ENCODE data around the gene CCDC179. TPM values are rescaled to one million over a fixed set of nuclear protein-coding genes. Genes with fewer than 3 reads are reported as not detected.

The CCDC179 gene
- total RNA-seq, 4 donors from 2014 or later = not detected

DNA sequence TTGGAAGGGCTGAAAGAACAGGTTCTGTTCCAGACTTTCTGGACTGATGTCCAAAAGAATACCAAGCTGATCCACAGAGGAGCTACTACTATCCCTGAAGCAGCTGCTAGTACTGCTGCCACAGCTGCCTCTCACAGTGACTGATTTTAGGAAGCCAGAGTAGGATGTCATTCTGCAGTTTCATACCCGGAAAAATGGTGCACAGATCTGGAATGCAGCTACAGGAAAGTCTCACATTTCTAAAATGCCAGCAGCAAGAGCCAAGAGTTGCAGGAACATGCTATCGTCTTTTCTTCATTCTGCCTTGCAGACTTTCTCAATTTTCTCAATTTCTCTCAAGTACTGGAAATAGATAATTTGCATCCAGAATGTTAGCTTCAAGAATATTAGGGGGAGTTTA, 19.4 kb upstream of the CCDC179 start:
- DNase-seq (ENCODE audit: low spot score) (no peak), ATAC-seq (ENCODE audit: low FRiP score) (no peak)
- TF ChIP-seq, protein P1, sequence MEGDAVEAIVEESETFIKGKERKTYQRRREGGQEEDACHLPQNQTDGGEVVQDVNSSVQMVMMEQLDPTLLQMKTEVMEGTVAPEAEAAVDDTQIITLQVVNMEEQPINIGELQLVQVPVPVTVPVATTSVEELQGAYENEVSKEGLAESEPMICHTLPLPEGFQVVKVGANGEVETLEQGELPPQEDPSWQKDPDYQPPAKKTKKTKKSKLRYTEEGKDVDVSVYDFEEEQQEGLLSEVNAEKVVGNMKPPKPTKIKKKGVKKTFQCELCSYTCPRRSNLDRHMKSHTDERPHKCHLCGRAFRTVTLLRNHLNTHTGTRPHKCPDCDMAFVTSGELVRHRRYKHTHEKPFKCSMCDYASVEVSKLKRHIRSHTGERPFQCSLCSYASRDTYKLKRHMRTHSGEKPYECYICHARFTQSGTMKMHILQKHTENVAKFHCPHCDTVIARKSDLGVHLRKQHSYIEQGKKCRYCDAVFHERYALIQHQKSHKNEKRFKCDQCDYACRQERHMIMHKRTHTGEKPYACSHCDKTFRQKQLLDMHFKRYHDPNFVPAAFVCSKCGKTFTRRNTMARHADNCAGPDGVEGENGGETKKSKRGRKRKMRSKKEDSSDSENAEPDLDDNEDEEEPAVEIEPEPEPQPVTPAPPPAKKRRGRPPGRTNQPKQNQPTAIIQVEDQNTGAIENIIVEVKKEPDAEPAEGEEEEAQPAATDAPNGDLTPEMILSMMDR (IDR thresholded peaks at IDR 0.05) = no peak

DNA sequence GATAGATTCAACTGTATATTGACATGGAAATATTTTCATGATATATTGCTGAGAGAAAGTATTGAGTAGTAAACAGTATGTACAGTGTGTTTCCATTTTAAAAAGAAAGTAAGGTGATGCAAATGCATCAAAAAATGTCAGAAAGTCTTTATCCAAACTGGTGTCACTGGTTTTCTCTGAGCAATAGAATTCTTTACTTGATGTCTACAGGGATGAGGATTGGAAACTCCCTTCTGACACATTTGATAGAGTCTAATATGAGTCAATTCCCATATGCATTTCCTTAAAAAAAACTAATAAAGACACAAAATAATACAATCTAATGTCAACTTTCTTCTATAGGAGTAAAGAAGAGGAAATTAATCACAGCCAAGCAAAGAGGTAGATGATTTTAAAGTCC, 18.3 kb upstream of the CCDC179 start:
- TF ChIP-seq, protein P1 (IDR thresholded peaks at IDR 0.05) = no peak
- DNase-seq (ENCODE audit: low spot score) = no peak
- ATAC-seq (ENCODE audit: low FRiP score) = no peak

DNA sequence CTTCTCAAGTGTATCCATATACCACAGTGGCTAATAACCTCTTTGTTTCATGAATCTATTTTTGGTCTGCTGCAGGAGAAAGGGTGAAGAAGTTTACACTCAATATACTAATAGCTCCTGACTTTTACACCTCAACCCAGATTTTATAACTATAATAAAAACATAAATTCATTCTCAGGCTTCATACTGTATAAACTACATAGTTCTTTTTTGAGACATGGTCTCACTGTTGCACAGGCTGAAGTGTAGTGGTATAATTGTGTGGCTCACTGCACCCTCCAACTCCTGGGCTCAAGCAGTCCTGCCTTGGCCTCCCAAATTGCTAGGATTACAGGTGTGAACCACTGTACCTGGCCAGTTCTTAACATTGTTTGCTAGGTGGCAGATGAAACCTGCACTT, 17.8 kb upstream of the CCDC179 start:
- ATAC-seq (ENCODE audit: low FRiP score) = no peak

DNA sequence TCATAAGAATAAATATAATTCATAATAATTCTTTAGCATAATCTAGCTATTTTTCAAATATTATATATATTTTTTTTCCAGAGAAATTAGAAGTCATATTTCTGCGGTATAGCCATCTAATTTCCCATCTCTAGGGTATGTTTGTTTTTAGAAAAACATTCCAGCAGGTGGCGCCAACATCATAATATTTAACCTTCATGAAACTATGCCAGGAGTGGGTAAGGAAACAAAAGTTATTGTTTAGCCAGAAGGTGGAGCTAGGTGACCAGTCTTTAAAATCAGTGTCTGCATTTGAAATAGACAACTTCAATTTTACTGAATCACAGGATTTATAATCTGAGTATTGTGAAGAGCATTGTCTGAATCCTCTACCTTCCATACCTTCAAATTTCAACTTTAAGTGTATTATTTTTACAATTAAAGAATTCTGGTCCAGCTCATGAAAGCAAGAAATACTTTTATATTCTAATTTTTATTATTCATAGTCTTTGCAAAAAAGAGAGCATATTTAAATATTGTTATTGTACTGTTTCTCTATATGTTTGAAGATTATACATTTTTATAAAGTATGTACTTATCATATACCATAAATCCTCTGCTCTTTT, 15.7 kb upstream of the CCDC179 start:
- peak; percentile 62 for ATAC-seq (ENCODE audit: low FRiP score)
- DNase-seq (ENCODE audit: low spot score) = peak; percentile 60

More for the DNA sequence above, 17.8 kb upstream of the CCDC179 start:
- TF ChIP-seq, protein P1 (IDR thresholded peaks at IDR 0.05) = no peak
- DNase-seq (ENCODE audit: low spot score) = no peak

DNA sequence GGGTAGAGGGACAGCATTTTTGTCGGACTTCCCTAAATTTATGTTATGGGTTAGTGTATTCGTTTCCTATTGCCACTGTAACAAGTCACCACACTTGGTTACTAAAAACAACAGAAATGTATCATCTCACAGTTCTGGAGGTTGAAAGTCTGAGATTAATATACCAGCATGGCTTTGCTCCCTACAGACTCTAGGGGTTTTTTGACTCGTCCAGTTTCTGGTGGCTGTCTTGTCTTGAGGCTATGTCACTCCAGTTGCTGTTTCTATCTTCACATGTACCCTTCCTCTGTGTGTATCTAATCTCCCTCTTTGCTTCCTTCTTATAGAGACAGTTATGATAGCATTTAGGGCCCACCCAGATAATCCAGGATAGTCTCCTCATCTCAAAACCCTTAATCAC, 9.1 kb upstream of the CCDC179 start:
- ATAC-seq (ENCODE audit: low FRiP score) (no peak), DNase-seq (ENCODE audit: low spot score) (no peak)
- TF ChIP-seq, protein P1 (IDR thresholded peaks at IDR 0.05) = no peak

More for the DNA sequence above, 15.7 kb upstream of the CCDC179 start:
- TF ChIP-seq, protein P1 (IDR thresholded peaks at IDR 0.05) = peak in 1 of 3 donors; percentile 16

DNA sequence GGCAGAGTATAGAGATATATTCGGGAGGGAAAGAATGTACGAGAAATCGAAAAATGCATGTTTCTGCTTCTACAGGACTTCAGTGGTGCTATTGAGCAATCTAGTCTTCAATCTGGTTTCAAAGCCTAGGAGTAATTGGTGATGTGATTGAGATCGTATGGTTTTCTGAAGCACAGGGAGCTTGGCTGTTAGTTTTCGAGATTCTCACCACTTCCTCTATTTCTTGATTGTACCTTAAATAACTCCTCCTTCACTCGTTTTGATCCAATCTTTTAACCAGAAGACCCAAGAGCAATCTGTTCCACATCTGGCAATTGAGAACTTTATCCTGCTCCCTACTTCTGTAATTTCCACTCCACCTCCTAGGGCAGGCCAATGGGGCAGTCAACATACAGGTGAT, 518 bp downstream of the CCDC179 start:
- TF ChIP-seq, protein P1 (IDR thresholded peaks at IDR 0.05) = no peak
- DNase-seq (ENCODE audit: low spot score) (no peak), ATAC-seq (ENCODE audit: low FRiP score) (no peak)

DNA sequence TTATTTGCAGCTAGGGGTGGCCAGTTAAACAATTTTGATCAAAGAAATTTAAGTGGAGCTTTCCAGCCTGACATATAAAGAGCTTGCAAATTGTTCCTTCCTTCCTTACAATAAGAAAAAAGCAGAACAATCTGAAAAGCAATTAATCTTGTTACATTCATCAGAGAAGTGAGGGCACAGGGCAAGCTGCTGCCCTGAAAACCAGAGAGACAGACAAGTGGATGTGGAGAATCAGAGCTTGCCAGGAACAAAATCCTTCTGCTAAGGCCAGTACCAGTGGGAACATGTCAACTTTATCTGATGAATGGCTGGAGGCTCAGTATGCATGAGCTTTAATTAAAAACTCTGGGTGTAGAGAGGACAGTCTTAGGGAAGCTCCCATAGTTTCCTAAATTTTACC, 8.8 kb downstream of the CCDC179 start:
- ATAC-seq (ENCODE audit: low FRiP score) = no peak
- no peak for DNase-seq (ENCODE audit: low spot score)
- TF ChIP-seq, protein P1 (IDR thresholded peaks at IDR 0.05) = no peak

All from omental fat pad (tissue), 4 donors.